GM21390 (cell line): ENCODE results near the gene CD320.

Experiments
- ATAC-seq: cut with Tn5 transposase; IDR thresholded peaks from one replicate; pipeline ENCODE4 v1.9.1; 2021; ENCODE audit not compliant: unreplicated experiment

CD320 gene

DNA sequence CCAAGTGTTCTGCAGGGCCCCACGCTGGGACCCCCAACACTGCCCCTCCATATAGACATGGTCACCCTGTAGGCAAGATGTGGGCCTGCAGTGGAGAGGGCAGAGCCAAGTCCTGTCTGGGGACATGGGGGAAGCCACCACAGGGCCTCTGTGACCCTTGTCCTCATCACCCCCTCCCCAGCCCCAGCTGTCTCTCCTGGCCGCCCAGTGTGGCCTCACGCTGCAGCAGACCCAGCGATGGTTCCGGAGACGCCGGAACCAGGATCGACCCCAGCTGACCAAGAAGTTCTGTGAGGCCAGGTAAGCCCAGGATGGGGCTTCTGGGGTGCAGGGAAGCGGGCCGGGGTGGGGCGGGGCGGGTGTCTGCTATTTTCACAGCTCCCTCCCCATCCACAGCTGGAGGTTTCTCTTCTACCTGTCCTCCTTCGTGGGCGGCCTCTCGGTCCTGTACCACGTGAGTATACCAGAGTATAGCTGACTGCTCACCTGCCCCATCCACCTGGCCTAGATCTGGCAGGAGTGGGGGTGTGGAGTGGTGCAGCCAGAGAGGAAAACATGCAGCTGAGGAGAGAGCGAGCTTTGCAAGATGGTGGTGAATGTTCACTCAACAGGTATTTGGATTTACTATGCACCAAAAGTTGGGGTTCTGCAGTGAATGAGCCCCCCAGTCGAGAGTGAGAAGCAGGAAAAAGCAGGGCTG, 52.6 kb downstream of the CD320 start:
- ATAC-seq, result no peak

DNA sequence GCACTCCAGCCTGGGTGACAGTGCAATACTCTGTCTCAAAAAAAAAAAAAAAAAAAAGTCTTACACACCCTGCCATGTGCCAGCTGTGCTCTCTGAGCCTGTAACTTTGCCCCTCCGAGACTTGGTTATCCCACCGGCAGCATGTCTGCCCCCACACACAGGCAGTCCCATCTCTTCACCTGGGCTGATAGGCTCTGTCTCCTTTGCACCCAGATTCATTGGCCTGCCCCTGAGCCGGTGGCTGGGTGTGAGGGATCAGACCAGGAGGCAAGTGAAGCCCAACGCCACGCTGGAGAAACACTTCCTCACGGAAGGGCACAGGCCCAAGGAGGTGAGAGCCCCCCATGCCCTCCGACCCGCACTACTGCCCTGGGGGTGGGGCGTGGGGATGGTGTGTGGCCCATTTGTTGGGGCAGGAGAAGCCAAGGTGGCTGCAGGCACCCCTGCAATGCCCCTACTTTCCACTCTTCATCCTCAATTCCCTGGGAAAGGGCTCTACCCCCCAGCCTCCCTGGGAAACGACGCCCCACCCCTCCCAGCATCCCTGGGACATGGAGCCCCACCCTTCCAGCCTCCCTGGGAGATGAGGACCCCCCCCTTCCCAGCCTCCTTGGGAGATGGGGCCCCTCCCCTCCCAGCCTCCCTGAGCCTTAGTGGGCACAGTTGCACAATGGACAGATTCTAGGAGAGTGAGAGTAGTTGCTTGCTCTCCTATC, 53.7 kb downstream of the CD320 start:
- no peak for ATAC-seq

GRCh38 chr19:8253678-8254077, 54.5 kb downstream of the CD320 start:
- no peak for ATAC-seq

GRCh38 chr19:8252922-8253589, 55.1 kb downstream of the CD320 start:
- no peak for ATAC-seq
